AG10803 (cell line): ENCODE measurements around the gene PARP2.

Source experiments
- DNase-seq: peaks from one replicate; pipeline ENCODE4 v3.0.0; 2010; ENCODE audit warnings: low read depth
- H3K4me3 ChIP-seq: 2 replicates; pipeline ENCODE4 v1.5.1; 2011; ENCODE audit warnings: mild to moderate bottlenecking, low read length, control low read depth
- TF ChIP-seq, protein P1 (sequence below): conservative IDR thresholded peaks from 2 replicates; pipeline ENCODE4 v1.5.1; 2011; ENCODE audit warnings: mild to moderate bottlenecking, low read length, control low read depth, inconsistent platforms

The PARP2 gene

DNA sequence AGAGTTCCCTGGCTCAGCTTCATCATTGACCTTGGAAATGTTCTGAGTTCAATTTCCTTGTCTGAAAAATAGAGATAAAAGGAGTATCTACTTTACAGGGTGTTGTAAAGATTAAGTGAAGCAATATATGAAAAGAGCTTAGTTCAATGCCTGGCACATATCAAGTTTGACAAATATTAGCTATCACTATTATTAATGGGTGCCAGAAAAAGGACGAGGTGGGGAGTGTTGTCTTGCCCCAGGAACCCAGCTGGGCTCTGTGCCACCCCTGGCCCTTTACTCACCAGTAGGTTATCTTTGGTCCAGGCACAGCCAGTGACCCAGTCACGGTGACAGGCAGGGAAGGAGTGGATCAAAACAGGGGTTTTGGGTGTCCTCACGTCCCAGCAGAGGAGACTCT, 32.0 kb downstream of the PARP2 start:
- H3K4me3 ChIP-seq, result no peak overlapping the region
- DNase-seq, result no peak
- TF ChIP-seq, protein P1, sequence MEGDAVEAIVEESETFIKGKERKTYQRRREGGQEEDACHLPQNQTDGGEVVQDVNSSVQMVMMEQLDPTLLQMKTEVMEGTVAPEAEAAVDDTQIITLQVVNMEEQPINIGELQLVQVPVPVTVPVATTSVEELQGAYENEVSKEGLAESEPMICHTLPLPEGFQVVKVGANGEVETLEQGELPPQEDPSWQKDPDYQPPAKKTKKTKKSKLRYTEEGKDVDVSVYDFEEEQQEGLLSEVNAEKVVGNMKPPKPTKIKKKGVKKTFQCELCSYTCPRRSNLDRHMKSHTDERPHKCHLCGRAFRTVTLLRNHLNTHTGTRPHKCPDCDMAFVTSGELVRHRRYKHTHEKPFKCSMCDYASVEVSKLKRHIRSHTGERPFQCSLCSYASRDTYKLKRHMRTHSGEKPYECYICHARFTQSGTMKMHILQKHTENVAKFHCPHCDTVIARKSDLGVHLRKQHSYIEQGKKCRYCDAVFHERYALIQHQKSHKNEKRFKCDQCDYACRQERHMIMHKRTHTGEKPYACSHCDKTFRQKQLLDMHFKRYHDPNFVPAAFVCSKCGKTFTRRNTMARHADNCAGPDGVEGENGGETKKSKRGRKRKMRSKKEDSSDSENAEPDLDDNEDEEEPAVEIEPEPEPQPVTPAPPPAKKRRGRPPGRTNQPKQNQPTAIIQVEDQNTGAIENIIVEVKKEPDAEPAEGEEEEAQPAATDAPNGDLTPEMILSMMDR, result no peak

DNA sequence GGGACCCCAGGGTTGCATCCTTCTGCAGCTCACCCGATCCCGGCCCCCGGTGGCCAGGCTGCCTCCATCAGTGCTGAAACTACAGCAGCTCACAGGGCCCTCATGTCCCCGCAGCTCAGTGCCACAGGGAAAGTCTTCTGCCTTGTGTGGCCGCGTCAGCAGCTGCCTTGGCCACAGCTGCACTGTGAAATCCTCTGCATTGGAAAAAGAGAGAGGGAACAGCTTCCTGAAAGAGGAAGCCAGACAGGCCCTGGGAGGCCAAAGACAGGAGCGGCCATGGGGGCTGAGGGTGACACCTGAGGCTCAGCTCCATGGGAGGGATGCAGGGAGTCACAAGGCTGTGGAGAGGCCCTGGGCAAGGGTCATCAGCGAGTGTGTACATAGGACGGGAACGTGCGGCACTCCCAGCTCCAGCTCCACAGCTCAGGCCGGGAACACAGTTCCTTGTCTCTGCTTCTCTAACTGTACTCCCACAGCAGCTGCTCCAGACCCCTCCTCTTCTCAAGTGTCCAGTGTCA, 32.7 kb downstream of the PARP2 start:
- DNase-seq, result no peak
- TF ChIP-seq, protein P1, result no peak
- no peak overlapping the region for H3K4me3 ChIP-seq

DNA sequence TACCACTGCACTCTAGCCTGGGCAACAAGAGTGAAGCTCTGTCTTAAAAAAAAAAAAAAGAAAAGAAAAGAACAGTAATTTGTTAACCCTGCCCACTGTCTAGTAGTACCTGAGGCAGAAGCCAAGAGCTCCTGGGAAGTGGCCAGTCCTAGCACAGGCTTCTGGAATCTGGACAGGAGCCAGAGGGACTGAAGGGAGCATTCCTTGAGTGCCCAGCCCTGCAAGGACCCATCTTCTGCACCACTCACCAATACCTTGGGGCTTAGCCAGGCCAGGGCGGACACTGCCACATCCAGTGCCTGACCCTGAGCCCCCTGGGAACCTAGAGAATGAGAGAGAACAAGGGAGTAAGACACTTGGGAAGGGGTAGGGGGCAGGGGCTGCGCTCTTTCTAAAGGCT, 33.7 kb downstream of the PARP2 start:
- TF ChIP-seq, protein P1, result no peak
- DNase-seq, result no peak
- H3K4me3 ChIP-seq, result no peak overlapping the region

DNA sequence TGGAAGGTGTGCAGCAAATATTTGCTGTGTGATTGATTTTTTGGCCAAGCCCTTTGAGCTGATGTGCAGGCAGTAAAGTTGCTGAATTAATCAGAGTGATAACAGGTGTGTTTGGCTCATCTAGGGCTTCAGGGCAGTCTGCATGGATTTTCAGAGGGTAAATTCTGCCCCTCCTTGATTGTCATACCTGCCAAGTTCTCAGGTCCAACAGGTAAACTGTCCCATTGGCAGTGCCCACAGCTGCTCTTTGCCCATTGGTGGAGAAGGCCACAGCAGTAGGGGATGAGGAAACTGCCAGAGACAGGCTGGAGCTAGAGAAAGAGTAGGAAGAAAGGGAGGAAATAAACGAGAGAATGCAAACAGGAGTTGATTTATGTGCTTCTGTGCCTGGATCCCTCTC, 36.3 kb downstream of the PARP2 start:
- no peak for DNase-seq
- TF ChIP-seq, protein P1, result no peak
- no peak overlapping the region for H3K4me3 ChIP-seq

DNA sequence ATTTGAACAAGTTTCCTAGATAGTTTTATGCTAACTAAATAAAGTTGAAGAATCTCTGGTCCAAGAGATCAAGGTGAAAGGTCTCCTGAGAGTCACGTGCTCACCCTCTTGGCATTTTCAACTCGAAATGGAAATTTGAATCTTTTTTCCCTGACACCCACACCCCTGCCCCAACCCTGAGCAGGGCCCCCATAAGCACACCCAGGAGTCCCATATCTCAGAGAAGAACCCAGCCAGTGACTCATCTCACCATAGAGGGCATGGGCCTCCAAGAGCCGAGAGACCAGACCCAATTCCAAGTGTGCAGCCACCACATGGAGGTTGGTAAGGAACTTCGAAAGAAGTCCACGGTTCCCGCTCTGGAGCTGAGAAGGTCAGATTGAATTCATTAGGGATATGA, 37.2 kb downstream of the PARP2 start:
- TF ChIP-seq, protein P1, result no peak
- DNase-seq, result no peak
- no peak overlapping the region for H3K4me3 ChIP-seq

DNA sequence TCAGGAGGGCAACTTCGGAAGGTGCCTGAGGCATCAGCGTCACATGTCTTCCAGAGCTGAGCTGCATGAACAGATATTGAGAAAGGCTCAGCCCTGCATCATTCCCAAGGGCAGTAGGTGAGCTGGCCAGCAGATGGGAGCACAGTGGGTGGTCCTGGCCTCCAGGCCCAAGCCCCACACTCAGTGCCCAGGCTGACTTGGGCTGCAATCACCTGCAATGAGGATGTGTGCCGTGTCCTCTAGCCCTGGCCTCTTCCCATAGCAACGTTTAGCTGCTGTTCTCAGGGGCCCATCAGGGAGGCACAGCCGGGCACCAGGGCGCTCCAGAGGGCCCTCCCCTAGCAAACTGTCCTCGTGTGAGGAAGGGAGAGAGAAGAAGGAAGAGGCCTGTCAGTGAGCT, 37.9 kb downstream of the PARP2 start:
- H3K4me3 ChIP-seq, result no peak overlapping the region
- DNase-seq, result no peak
- TF ChIP-seq, protein P1, result no peak

DNA sequence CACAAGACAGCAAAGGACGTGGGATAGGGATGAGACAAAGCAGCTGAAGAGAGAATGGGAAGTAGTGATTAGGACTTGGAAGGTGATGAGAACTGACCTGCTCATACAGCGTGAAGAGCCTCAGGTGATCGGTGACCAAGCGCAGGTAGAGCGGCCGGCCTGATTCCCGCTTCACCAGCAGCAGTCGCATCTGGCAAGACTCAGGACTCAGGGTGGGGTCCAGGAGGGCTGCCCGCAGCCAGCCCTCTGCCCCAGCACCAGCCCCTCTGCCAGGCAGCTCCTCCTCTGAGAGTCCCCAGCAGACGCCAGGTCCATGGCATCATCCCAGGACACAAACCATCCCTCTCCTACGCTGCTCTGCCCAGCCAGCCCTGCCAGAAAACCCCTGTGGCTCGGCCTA, 39.1 kb downstream of the PARP2 start:
- TF ChIP-seq, protein P1, result no peak
- no peak for DNase-seq
- no peak overlapping the region for H3K4me3 ChIP-seq
